Calu3 (cell line): ENCODE results near the gene CLIP1. TPM values are rescaled to one million over a fixed set of nuclear protein-coding genes. Genes with fewer than 3 reads are reported as not detected.

Experiments used
- BruUV-seq: library from RNA; stranded (reverse); fragments of 400-500 nt; replicated peaks from 2 replicates; lab custom pipeline; 2021; lab: Mats Ljungman, UMichigan
- CTCF ChIA-PET: fragments of 300-600 bp; sonication (Branson Sonifier 250); formaldehyde crosslinking; loops from one replicate; lab custom pipeline; 2022; ENCODE audit warnings: antibody characterized with exemption; lab: Charles Lee
- DNase-seq: peaks from one replicate; pipeline ENCODE4 v3.0.0; 2022
- H3K27ac Mint-ChIP-seq: one replicate; pipeline ENCODE4 v1.8.0; 2022; ENCODE audit warnings: mixed read lengths; ENCODE audit not compliant: unreplicated experiment
- H3K27me3 Mint-ChIP-seq: one replicate; pipeline ENCODE4 v1.8.0; 2022; ENCODE audit warnings: mixed read lengths; ENCODE audit not compliant: unreplicated experiment
- H3K36me3 Mint-ChIP-seq: one replicate; pipeline ENCODE4 v1.8.0; 2022; ENCODE audit warnings: mild to moderate bottlenecking, moderate library complexity, mixed read lengths; ENCODE audit not compliant: insufficient read depth, unreplicated experiment
- H3K4me1 Mint-ChIP-seq: one replicate; pipeline ENCODE4 v1.8.0; 2022; ENCODE audit warnings: mild to moderate bottlenecking, low read depth, mixed read lengths; ENCODE audit not compliant: unreplicated experiment
- H3K4me3 Mint-ChIP-seq: one replicate; pipeline ENCODE4 v1.8.0; 2022; ENCODE audit warnings: mild to moderate bottlenecking, low read depth, moderate library complexity, mixed read lengths; ENCODE audit not compliant: unreplicated experiment
- H3K9me3 Mint-ChIP-seq: one replicate; pipeline ENCODE4 v1.8.0; 2022; ENCODE audit warnings: low read depth, mixed read lengths; ENCODE audit not compliant: unreplicated experiment
- CTCF ChIP-seq: fragments of 200-600 bp; IDR thresholded peaks from one replicate; pipeline ENCODE4 v1.8.0; 2022; ENCODE audit warnings: antibody characterized with exemption; ENCODE audit not compliant: unreplicated experiment
- intact Hi-C: fragments of 100-400 bp; cut with micrococcal nuclease; formaldehyde crosslinking; loops from one replicate; pipeline ENCODE4 v1.10.0; 2022; ENCODE audit not compliant: unreplicated experiment
- total RNA-seq: library from RNA; stranded (reverse); gene quantifications from 2 replicates; pipeline ENCODE4 v1.2.3, GENCODE V29; 2022

CLIP1 gene
- total RNA-seq, 1 experiment from 2014 or later = 95.3 TPM

GRCh38 chr12:122348505-122348904 is 74.0 kb downstream of the CLIP1 start:
- Mint-ChIP-seq H3K36me3 (peaks cover 32% of the 10 kb centered on the region), H3K27me3 (no peaks in the 10 kb centered on the region), H3K9me3 (no peaks in the 10 kb centered on the region), H3K4me3 (no peak overlapping the region), H3K4me1 (no peaks in the 10 kb centered on the region), H3K27ac (no peak overlapping the region)
- no TSS peak for BruUV-seq
- CTCF ChIA-PET = interaction anchor here (0.7 to 1.1 kb wide), 2 partner anchors 18 to 165 kb away, joined by 3 read pairs; no protein-coding TSS in a partner anchor
- no peak for DNase-seq
- intact Hi-C loops = no loop called here
- TF ChIP-seq CTCF = no peak

- peaks cover 21% of the 10 kb centered on the region for H3K36me3 Mint-ChIP-seq
- H3K4me3 Mint-ChIP-seq = no peak overlapping the region
- no peak overlapping the region for H3K27ac Mint-ChIP-seq
- BruUV-seq = no TSS peak
- no peak for TF ChIP-seq CTCF
- no peaks in the 10 kb centered on the region for H3K27me3 Mint-ChIP-seq
- no peaks in the 10 kb centered on the region for H3K9me3 Mint-ChIP-seq
- H3K4me1 Mint-ChIP-seq = no peaks in the 10 kb centered on the region
- DNase-seq = no peak
- intact Hi-C loops = no loop called here
- CTCF ChIA-PET = interaction anchor here (0.6 kb wide), 1 partner anchor 9 kb away, joined by 3 read pairs; no protein-coding TSS in a partner anchor
These were observed 76.4 kb downstream of the CLIP1 start for GRCh38 chr12:122346054-122346453.

GRCh38 chr12:122345042-122345441 is 77.4 kb downstream of the CLIP1 start:
- Mint-ChIP-seq H3K9me3 (no peaks in the 10 kb centered on the region), H3K27me3 (no peaks in the 10 kb centered on the region), H3K4me3 (no peak overlapping the region), H3K4me1 (no peaks in the 10 kb centered on the region), H3K27ac (no peak overlapping the region), H3K36me3 (peaks cover 18% of the 10 kb centered on the region)
- CTCF ChIA-PET = interaction anchor here (0.7 kb wide), 1 partner anchor 263 kb away, joined by 3 read pairs; no protein-coding TSS in a partner anchor
- intact Hi-C loops = no loop called here
- no peak for DNase-seq
- no peak for TF ChIP-seq CTCF
- no TSS peak for BruUV-seq

GRCh38 chr12:122336015-122336946 is 86.2 kb downstream of the CLIP1 start:
- Mint-ChIP-seq H3K4me3 (no peak overlapping the region), H3K4me1 (no peaks in the 10 kb centered on the region), H3K9me3 (no peaks in the 10 kb centered on the region), H3K27me3 (no peaks in the 10 kb centered on the region), H3K36me3 (peaks cover 52% of the 10 kb centered on the region), H3K27ac (no peak overlapping the region)
- CTCF ChIA-PET = interaction anchor here (0.6 to 2.5 kb wide), 7 partner anchors 39 to 1139 kb away, joined by 3 to 10 read pairs (median 4); no protein-coding TSS in a partner anchor
- BruUV-seq = no TSS peak
- TF ChIP-seq CTCF = peak; percentile 70
- DNase-seq = peak; percentile 57
- intact Hi-C loops = loop anchor here (2.0 kb wide), 1 partner anchor 135 kb away; no protein-coding TSS in a partner anchor
